ENCODE data around the gene CST9. TPM values are rescaled to one million over a fixed set of nuclear protein-coding genes. Genes with fewer than 3 reads are reported as not detected.

The CST9 gene, protein sequence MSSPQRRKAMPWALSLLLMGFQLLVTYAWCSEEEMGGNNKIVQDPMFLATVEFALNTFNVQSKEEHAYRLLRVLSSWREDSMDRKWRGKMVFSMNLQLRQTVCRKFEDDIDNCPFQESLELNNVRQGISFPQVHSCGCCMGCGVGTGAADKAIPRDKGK
- not detected in 2 replicates for total RNA-seq (2014; rRNA removed; shearing (Covaris generic))

GRCh38 chr20:23605867-23606651 is at the start of gene CST9:
CST9 (minus strand) TSS chr20:23605917; CDS start chr20:23605864, 53 bp downstream.
- Histone ChIP-seq H3K4me3 (ENCODE audit: insufficient read depth, low read depth, low read length) (no peak within 1 kb of the TSS), H3K27me3 (ENCODE audit: control insufficient read depth, insufficient read depth, low read length) (no peaks in the 10 kb centered on the region; the same call in 1 of the 2 replicates), H3K36me3 (replicated peaks; ENCODE audit: control insufficient read depth, insufficient read depth, low read length) (no peaks in the 10 kb centered on the region)
- DNase-seq = no peak

- no peak for DNase-seq
- no peaks in the 10 kb centered on the region for H3K36me3 ChIP-seq (replicated peaks; ENCODE audit: control insufficient read depth, insufficient read depth, low read length)
- H3K4me3 ChIP-seq (ENCODE audit: insufficient read depth, low read depth, low read length) = no peak overlapping the region
- H3K27me3 ChIP-seq (ENCODE audit: control insufficient read depth, insufficient read depth, low read length) = no peaks in the 10 kb centered on the region
These were observed 49.0 kb upstream of the CST9 start for GRCh38 chr20:23654717-23655116.

DNA sequence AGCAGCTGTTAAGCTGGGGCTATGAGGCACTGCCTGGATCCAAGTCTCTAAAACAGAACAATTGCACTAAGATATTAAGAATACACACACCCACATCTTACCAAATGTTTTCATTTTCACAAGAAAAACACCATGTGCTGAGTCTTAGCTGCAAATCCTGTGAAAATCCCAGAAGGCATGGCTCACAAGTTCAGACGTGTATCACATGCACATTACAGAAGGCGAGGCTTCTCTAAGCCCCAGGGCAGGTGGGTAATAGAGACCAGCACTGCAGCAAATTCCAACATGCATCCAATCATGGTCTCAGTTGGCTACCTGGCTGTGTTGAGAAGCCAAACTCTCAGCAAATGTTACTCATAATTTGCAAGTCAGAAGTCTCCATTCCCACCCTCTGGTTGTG is 48.3 kb upstream of the CST9 start:
- H3K36me3 ChIP-seq (replicated peaks; ENCODE audit: control insufficient read depth, insufficient read depth, low read length) = no peaks in the 10 kb centered on the region
- no peaks in the 10 kb centered on the region for H3K27me3 ChIP-seq (ENCODE audit: control insufficient read depth, insufficient read depth, low read length)
- DNase-seq = no peak
- H3K4me3 ChIP-seq (ENCODE audit: insufficient read depth, low read depth, low read length) = no peak overlapping the region

GRCh38 chr20:23653400-23653938 is 47.8 kb upstream of the CST9 start:
- DNase-seq = no peak
- no peaks in the 10 kb centered on the region for H3K36me3 ChIP-seq (replicated peaks; ENCODE audit: control insufficient read depth, insufficient read depth, low read length)
- no peaks in the 10 kb centered on the region for H3K27me3 ChIP-seq (ENCODE audit: control insufficient read depth, insufficient read depth, low read length)
- H3K4me3 ChIP-seq (ENCODE audit: insufficient read depth, low read depth, low read length) = no peak overlapping the region

- Histone ChIP-seq H3K36me3 (replicated peaks; ENCODE audit: control insufficient read depth, insufficient read depth, low read length) (no peaks in the 10 kb centered on the region), H3K4me3 (ENCODE audit: insufficient read depth, low read depth, low read length) (no peak overlapping the region), H3K27me3 (ENCODE audit: control insufficient read depth, insufficient read depth, low read length) (no peaks in the 10 kb centered on the region)
- DNase-seq = no peak
These were observed 47.2 kb upstream of the CST9 start for GRCh38 chr20:23652926-23653325.

- Histone ChIP-seq H3K36me3 (replicated peaks; ENCODE audit: control insufficient read depth, insufficient read depth, low read length) (no peaks in the 10 kb centered on the region), H3K4me3 (ENCODE audit: insufficient read depth, low read depth, low read length) (no peak overlapping the region), H3K27me3 (ENCODE audit: control insufficient read depth, insufficient read depth, low read length) (no peaks in the 10 kb centered on the region)
- no peak for DNase-seq
These were observed 46.7 kb upstream of the CST9 start for GRCh38 chr20:23652371-23652770.

DNA sequence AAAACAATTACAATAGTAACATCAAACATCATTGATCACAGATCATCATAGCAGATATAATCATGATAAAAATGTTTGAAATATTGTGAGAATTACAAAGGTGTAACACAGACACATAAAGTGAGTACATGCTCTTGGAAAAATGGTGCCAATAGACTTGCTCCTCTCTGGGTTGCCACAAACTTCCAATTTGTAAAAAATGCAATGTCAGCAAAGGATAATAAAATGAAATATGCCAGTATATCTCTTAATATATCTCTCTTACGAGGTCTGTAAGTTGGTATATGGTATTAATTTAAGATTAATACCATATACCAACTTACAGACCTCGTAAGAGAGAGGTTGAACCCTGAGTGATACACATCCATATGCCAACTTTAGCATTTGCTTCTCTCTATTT is 45.4 kb upstream of the CST9 start:
- no peak for DNase-seq
- Histone ChIP-seq H3K36me3 (replicated peaks; ENCODE audit: control insufficient read depth, insufficient read depth, low read length) (no peaks in the 10 kb centered on the region), H3K4me3 (ENCODE audit: insufficient read depth, low read depth, low read length) (no peak overlapping the region), H3K27me3 (ENCODE audit: control insufficient read depth, insufficient read depth, low read length) (no peaks in the 10 kb centered on the region)

DNA sequence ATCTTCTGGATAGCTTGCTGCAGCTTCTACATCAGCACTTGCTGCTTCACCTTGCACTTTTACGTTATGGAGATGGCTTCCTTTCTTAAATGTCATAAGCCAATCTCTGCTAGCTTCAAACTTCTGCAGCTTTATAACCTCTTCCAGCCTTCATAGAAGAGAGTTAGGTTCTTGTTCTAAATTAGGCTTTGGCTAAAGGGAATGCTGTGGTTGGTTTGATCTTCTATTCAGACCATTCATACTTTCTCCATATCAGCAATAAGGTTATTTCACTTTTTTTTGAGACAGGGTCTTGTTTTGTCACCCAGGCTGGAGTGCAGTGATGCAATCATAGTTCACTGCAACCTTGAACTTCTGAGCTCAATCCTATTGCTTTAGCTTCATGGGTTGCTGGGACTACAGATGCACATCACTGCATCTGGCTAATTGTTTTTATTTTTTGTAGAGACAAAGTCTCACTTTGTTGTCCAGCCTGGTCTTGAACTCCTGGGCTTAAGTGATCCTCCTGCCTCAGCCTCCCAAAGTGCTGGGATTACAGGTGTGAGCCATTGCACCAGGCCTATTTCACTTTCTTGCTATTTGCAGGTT is 44.2 kb upstream of the CST9 start:
- H3K36me3 ChIP-seq (replicated peaks; ENCODE audit: control insufficient read depth, insufficient read depth, low read length) = no peaks in the 10 kb centered on the region
- H3K27me3 ChIP-seq (ENCODE audit: control insufficient read depth, insufficient read depth, low read length) = no peaks in the 10 kb centered on the region
- DNase-seq = no peak
- H3K4me3 ChIP-seq (ENCODE audit: insufficient read depth, low read depth, low read length) = no peak overlapping the region

GRCh38 chr20:23649242-23649641 is 43.5 kb upstream of the CST9 start:
- Histone ChIP-seq H3K36me3 (replicated peaks; ENCODE audit: control insufficient read depth, insufficient read depth, low read length) (no peaks in the 10 kb centered on the region), H3K4me3 (ENCODE audit: insufficient read depth, low read depth, low read length) (no peak overlapping the region), H3K27me3 (ENCODE audit: control insufficient read depth, insufficient read depth, low read length) (no peaks in the 10 kb centered on the region)
- no peak for DNase-seq

GRCh38 chr20:23647346-23647745 is 41.6 kb upstream of the CST9 start:
- no peak for DNase-seq
- Histone ChIP-seq H3K36me3 (replicated peaks; ENCODE audit: control insufficient read depth, insufficient read depth, low read length) (no peaks in the 10 kb centered on the region), H3K27me3 (ENCODE audit: control insufficient read depth, insufficient read depth, low read length) (no peaks in the 10 kb centered on the region), H3K4me3 (ENCODE audit: insufficient read depth, low read depth, low read length) (no peak overlapping the region)

GRCh38 chr20:23646106-23646873 is 40.6 kb upstream of the CST9 start:
- Histone ChIP-seq H3K4me3 (ENCODE audit: insufficient read depth, low read depth, low read length) (no peak overlapping the region), H3K27me3 (ENCODE audit: control insufficient read depth, insufficient read depth, low read length) (no peaks in the 10 kb centered on the region)
- DNase-seq = no peak

DNA sequence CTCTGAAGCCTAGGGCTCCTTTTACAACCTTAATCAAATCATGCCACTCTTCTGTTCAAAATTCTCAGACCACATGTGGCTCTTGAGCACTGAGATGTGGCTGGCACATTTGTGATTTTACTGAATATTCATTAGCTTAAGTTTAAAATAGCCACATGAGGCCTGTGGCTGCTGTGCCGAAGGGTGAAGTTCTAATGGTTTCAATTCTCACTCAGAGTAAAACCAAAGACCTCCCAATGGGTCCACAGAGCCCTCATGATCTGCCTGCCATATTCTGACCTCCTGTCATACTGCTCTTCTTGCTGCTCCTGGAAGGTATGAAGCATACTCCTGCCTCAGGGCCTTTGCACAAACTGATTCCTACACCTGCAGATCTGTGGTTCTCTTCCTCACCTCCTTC is 39.9 kb upstream of the CST9 start:
- no peak for DNase-seq
- H3K4me3 ChIP-seq (ENCODE audit: insufficient read depth, low read depth, low read length) = no peak overlapping the region
- H3K27me3 ChIP-seq (ENCODE audit: control insufficient read depth, insufficient read depth, low read length) = no peaks in the 10 kb centered on the region
- no peaks in the 10 kb centered on the region for H3K36me3 ChIP-seq (replicated peaks; ENCODE audit: control insufficient read depth, insufficient read depth, low read length)

More at GRCh38 chr20:23646106-23646873, 40.6 kb upstream of the CST9 start:
- H3K36me3 ChIP-seq (replicated peaks; ENCODE audit: control insufficient read depth, insufficient read depth, low read length) = no peaks in the 10 kb centered on the region

DNA sequence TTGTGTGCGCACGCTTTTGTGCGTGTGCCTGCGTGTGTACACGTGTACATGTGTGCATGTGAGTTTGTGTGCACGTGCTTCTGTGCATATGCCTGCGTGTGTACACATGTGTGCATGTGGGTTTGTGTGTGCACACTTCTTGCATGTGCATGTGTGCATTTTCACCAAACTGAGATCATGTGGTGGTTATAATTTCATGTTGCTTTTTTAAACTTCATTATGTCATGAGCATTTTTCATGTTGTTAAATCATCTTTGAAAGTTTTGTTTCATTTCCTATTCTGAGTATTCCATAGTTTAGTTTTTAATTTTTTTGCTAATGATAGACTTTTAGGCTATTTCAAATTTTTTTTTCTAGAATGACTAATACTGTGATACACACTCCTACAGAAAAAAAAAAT is 38.4 kb upstream of the CST9 start:
- Histone ChIP-seq H3K27me3 (ENCODE audit: control insufficient read depth, insufficient read depth, low read length) (no peaks in the 10 kb centered on the region), H3K4me3 (ENCODE audit: insufficient read depth, low read depth, low read length) (no peak overlapping the region), H3K36me3 (replicated peaks; ENCODE audit: control insufficient read depth, insufficient read depth, low read length) (no peaks in the 10 kb centered on the region)
- no peak for DNase-seq

GRCh38 chr20:23643659-23644058 is 37.9 kb upstream of the CST9 start:
- Histone ChIP-seq H3K36me3 (replicated peaks; ENCODE audit: control insufficient read depth, insufficient read depth, low read length) (no peaks in the 10 kb centered on the region), H3K27me3 (ENCODE audit: control insufficient read depth, insufficient read depth, low read length) (no peaks in the 10 kb centered on the region), H3K4me3 (ENCODE audit: insufficient read depth, low read depth, low read length) (no peak overlapping the region)
- DNase-seq = no peak
